ENCODE data around the gene HOOK2.

DNA sequence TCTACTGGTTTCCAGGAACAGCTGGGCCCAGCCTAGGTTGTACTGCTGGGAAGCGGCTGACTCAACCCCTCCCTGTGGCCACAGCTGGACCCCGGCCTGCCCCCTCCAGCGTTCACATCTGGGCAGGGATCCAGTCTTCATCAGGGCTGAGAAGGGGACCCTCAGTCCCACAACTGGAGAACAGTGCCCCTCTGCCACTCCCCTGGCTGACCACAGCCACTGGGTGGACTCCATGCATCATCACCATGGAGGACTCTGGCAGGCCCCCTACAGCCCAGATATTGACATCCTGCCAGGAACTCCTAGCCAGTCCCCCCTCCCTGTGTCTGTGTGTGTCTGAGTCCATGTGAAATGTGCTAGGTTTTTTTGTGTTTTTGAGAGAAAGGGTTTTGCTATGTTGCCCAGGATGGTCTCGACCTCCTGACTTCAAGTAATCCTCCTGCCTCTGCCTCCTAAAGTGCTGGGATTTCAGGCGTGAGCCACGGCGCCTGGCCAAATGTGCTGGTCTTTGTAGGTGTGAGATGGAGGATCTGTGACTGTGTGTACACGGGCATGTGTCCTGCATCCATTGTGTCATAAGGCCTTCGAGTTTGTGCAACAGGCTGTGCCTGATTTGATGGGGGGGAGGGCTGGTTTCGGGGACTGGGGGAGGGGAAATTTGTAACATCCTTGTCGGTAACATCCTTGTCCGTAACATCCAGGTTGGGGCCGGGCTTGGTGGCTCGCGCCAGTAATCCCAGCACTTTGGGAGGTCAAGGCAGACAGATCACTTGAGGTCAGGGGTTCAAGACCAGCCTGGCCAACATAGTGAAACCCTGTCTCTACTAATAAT, 4.0 kb upstream of the HOOK2 start:
- TF ChIP-seq POLR2AphosphoS5 (IDR thresholded peaks at IDR 0.05) (no peak), SMC3 (conservative IDR thresholded peaks at IDR 0.05; ENCODE audit: poor library complexity) (no peak), EZH2 (IDR thresholded peaks at IDR 0.05; ENCODE audit: borderline replicate concordance, insufficient read depth, low read length, poor library complexity, severe bottlenecking) (no peak), MXI1 (conservative IDR thresholded peaks at IDR 0.05; ENCODE audit: poor library complexity, severe bottlenecking) (no peak)
- TF ChIP-seq, protein P1, sequence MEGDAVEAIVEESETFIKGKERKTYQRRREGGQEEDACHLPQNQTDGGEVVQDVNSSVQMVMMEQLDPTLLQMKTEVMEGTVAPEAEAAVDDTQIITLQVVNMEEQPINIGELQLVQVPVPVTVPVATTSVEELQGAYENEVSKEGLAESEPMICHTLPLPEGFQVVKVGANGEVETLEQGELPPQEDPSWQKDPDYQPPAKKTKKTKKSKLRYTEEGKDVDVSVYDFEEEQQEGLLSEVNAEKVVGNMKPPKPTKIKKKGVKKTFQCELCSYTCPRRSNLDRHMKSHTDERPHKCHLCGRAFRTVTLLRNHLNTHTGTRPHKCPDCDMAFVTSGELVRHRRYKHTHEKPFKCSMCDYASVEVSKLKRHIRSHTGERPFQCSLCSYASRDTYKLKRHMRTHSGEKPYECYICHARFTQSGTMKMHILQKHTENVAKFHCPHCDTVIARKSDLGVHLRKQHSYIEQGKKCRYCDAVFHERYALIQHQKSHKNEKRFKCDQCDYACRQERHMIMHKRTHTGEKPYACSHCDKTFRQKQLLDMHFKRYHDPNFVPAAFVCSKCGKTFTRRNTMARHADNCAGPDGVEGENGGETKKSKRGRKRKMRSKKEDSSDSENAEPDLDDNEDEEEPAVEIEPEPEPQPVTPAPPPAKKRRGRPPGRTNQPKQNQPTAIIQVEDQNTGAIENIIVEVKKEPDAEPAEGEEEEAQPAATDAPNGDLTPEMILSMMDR (IDR thresholded peaks at IDR 0.05; ENCODE audit: poor library complexity, severe bottlenecking), result no peak

Measured in neural cell (in vitro differentiated cells).